Lower leg skin (tissue), 3 donors: ENCODE results near the gene SLC1A7.

ENCODE experiments used
- CTCF ChIP-seq, 3 donors: fragments of 450-650 bp; IDR thresholded peaks; one replicate each; pipeline ENCODE4 v1.5.1; 2016; ENCODE audit warnings: antibody characterized with exemption in 3 of 3, mild to moderate bottlenecking in 3 of 3, moderate library complexity in 2 of 3
- POLR2A ChIP-seq, 2 donors: fragments of 450-650 bp; IDR thresholded peaks; one replicate each; pipeline ENCODE4 v1.6.1; 2016 to 2017; ENCODE audit warnings: antibody characterized with exemption in 2 of 2, mild to moderate bottlenecking in 1 of 2, moderate library complexity in 1 of 2

- TF ChIP-seq CTCF (IDR thresholded peaks at IDR 0.05) (no peak), POLR2A (IDR thresholded peaks at IDR 0.05) (no peak)
These were observed 57.0 kb downstream of the SLC1A7 start for GRCh38 chr1:53085405-53085804.
